Measurements from ENCODE around the gene SKIL. TPM values are rescaled to one million over a fixed set of nuclear protein-coding genes. Genes with fewer than 3 reads are reported as not detected.

Gene SKIL
- total RNA-seq, 3 donors from 2014 or later: 19.3 to 23.4 (median 20.0) TPM

DNA sequence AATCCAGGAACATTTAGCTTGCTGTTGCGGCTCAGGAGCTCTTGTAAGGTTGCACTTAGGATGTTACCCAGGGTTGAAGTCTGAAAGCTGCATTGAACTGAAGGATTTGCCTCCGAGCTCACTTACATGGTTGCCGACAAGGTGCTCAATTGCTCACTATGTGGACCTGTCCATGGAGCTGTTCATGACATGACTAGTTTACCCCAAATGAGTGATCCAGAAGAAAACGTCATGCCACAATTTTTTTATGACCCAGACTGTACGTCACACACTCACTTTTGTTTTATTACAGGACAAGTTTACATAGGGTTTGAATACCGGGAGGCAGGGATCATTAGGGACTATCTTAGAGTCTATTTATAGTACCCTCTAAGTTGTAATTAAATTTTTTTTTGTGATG is 40.2 kb downstream of the SKIL start:
- no peak overlapping the region for H3K4me3 Mint-ChIP-seq
- H3K36me3 Mint-ChIP-seq (ENCODE audit: insufficient read depth): peaks cover 2% of the 10 kb centered on the region
- ATAC-seq (no peak), DNase-seq (no peak)
- H3K9me3 Mint-ChIP-seq: no peaks in the 10 kb centered on the region
- no peaks in the 10 kb centered on the region for H3K27me3 Mint-ChIP-seq (ENCODE audit: low read depth)
- H3K4me1 Mint-ChIP-seq (ENCODE audit: low read depth): no peaks in the 10 kb centered on the region

DNA sequence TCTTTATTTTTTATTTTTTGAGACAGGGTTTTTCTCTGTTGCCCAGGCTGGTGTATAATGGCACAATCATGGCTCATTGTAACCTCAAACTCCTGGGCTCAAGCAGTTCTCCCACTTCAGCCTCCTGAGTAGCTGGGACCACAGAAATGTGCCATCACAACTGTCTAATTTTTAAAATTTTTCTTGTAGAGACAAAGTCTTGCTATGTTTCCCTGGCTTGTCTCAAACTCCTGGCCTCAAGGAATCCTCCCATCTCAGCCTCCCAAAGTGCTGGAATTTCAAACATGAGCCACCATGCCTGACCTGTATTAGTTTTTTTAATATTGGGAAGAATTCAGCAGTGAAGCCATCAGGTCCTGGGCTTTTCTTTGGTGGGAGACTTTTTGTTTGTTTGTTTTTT is 47.6 kb downstream of the SKIL start:
- DNase-seq (no peak), ATAC-seq (no peak)
- H3K36me3 Mint-ChIP-seq (ENCODE audit: insufficient read depth): no peaks in the 10 kb centered on the region

DNA sequence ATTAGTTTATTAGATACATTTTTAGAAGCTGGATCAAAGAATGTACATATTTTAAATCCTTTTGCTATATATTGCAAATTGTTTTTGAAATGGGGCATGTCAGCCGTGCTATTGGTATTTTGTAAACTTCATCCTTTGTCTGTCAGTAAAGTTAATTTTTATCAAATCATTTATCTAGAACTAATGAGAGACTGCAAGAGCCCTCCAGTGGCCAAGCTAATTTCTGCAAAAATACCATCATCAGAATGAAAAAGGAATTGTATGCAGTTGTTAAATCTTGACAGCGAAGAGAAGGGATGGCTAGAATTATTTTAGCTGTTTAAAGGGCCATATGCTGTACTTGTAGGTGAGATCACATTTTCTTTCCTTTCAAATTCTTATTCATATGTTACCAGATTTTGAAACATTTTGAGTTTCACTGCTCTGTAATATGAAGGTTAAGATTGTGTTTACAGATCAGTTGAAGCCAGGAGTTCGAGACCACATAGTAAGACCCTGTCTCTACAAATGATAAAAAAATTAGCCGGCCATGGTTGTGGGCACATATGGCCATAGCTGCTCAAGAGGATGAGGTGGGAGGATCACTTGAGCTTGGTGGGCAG is 53.0 kb downstream of the SKIL start:
- no peak for ATAC-seq
- Mint-ChIP-seq H3K9me3 (no peaks in the 10 kb centered on the region), H3K36me3 (ENCODE audit: insufficient read depth) (no peaks in the 10 kb centered on the region), H3K4me1 (ENCODE audit: low read depth) (no peaks in the 10 kb centered on the region), H3K27me3 (ENCODE audit: low read depth) (no peaks in the 10 kb centered on the region), H3K4me3 (no peak overlapping the region)
- no peak for DNase-seq

More for the DNA sequence above, 47.6 kb downstream of the SKIL start:
- no peaks in the 10 kb centered on the region for H3K4me1 Mint-ChIP-seq (ENCODE audit: low read depth)
- H3K4me3 Mint-ChIP-seq: no peak overlapping the region
- no peaks in the 10 kb centered on the region for H3K9me3 Mint-ChIP-seq
- no peaks in the 10 kb centered on the region for H3K27me3 Mint-ChIP-seq (ENCODE audit: low read depth)

DNA sequence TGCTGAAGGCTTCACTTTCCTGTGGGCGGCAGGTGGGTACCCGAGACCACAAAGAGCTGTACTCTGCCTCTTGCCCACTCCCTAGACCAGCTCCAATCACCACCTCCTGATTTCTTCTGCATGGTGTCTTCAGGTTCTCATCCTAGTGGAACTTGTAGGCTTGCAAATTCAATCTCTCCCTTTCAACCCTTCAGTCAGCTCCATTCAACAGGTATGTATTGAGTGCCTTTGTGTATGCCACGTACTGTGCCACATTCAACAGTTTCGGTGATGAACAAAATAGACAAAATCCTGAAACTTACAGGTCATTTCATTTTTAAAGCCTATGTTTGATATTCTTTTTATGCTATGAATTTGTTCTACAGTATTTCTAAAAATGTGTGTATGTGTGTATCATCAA is 55.8 kb downstream of the SKIL start:
- Mint-ChIP-seq H3K9me3 (no peaks in the 10 kb centered on the region), H3K4me1 (ENCODE audit: low read depth) (peaks cover 4% of the 10 kb centered on the region), H3K4me3 (no peak overlapping the region), H3K27me3 (ENCODE audit: low read depth) (peaks cover 15% of the 10 kb centered on the region), H3K36me3 (ENCODE audit: insufficient read depth) (no peaks in the 10 kb centered on the region)
- ATAC-seq (no peak), DNase-seq (no peak)

DNA sequence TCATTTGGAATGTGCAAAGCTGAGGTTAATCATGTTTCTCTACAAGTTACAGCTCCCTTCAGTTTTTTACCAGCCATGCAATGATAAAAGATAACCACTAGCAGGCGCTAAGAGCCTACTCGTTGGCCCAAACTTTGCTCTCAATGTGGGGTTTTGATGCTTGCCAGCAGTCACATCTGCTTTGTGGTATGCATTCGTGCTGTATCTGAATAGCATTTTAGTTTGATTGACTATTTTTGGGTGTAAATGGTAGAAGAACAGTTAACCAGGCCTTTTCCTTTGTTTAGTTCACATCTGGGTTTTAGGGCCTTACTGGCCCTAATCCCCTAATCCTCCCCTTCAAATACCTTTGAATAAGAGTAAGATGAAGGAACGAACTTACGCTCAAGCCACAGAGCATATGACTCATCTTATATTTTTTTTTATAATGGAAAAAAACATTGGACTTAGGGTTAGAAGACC is 56.7 kb downstream of the SKIL start:
- peaks cover 20% of the 10 kb centered on the region for H3K27me3 Mint-ChIP-seq (ENCODE audit: low read depth)
- ATAC-seq: peak; percentile 50 to 56
- no peak overlapping the region for H3K4me3 Mint-ChIP-seq
- peak; percentile 14 for DNase-seq
- no peaks in the 10 kb centered on the region for H3K36me3 Mint-ChIP-seq (ENCODE audit: insufficient read depth)
- no peaks in the 10 kb centered on the region for H3K9me3 Mint-ChIP-seq
- peaks cover 10% of the 10 kb centered on the region for H3K4me1 Mint-ChIP-seq (ENCODE audit: low read depth)

DNA sequence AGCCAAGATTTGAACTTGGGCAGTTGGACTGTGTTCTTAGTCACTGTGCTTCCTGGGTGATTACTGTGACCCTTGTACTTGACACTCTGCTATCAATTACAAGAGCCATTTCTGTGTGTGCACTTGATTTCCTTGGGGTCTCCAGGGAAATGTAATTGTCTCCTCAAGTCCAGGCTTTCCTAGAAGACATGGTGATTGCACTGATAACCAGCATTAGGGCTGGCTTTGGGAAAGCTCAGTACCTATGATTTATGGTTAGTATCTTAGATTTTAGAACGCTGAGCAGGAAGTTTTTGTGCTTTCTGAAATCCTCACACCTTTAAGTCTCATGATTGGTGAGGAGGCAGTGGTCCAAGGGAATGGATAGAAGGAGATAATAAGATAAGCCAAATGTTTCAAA is 59.6 kb downstream of the SKIL start:
- H3K27me3 Mint-ChIP-seq (ENCODE audit: low read depth): peaks cover 45% of the 10 kb centered on the region
- no peak overlapping the region for H3K4me3 Mint-ChIP-seq
- no peak for ATAC-seq
- DNase-seq: no peak
- H3K9me3 Mint-ChIP-seq: no peaks in the 10 kb centered on the region
- H3K4me1 Mint-ChIP-seq (ENCODE audit: low read depth): peaks cover 19% of the 10 kb centered on the region
- H3K36me3 Mint-ChIP-seq (ENCODE audit: insufficient read depth): no peaks in the 10 kb centered on the region

DNA sequence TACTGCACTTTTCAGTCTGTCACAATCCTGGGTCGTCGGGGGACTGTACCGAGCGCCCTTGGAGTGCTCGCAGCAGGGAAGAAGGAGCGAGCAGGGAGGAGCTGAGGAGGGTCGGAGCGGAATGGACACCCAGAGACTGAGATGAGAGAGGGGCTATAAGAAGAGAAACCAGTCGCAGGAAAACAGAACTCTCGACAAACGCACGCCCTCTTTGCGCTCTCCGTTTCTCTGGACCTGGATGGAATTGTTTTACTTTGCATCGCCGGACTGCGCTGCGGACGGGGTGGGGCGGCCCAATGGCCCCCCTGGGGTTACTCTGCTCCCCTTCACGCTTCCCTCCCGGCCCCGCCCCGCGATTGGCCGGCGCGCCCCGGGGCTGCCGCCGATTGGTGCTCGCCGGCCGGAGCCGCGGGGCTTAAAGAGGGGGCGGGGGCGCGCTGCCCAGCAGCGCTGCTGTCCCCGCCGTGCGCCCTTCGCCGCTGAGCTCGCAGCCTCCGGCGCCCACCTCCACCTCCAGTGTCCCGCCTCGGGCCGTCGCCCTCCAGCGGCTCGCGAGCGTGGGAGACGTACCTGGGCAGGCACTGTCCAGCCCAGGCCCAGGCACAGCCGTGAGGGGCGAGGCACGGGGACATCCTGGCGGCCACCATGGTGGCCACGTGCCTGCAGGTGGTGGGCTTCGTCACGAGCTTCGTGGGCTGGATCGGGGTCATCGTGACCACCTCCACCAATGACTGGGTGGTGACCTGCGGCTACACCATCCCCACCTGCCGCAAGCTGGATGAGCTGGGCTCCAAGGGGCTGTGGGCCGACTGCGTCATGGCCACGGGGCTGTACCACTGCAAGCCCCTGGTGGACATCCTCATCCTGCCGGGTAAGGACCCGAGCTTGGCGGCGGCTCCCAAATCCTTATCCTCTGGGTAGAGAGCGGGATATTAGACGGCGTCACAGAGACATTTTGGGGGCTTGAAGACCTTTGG is 61.2 kb downstream of the SKIL start, which contains the start of gene CLDN11:
CLDN11 (plus strand) TSS at position 447 of the 977 bp plus-strand sequence; CDS start at position 646, 199 bp downstream.
- Mint-ChIP-seq H3K4me3 (peak within 1 kb of the TSS; percentile 81), H3K36me3 (ENCODE audit: insufficient read depth) (no peaks in the 10 kb centered on the region), H3K4me1 (ENCODE audit: low read depth) (peaks cover 19% of the 10 kb centered on the region), H3K27me3 (ENCODE audit: low read depth) (peaks cover 46% of the 10 kb centered on the region), H3K9me3 (no peaks in the 10 kb centered on the region)
- ATAC-seq (peak; percentile 30 to 44), DNase-seq (no peak)

DNA sequence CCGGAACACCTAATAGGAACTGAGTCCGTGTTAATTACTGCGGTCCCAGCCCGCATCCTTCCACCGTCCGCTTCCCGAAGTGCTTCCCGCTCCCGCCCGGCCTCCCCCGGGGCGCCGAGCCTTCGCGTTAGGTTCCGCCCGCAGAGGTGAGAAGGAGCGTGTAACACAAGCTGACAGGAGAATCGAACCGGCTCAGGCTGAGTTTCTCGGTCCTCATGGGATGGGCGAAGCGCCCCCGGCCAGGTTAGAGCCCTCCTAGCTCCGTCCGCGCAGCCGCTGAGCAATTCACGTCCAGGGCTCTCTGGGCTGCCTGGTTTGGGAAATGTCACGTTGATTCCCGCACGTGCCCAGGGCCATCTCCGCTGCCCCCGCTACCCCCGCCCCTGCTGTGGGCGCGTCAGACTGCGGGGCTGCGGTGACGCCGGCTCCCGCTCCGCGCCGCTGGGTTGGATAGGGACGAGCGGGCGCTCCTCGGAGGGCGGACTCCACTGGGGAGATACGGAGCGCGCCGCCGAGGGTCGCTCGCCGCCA is 62.1 kb downstream of the SKIL start:
- H3K4me3 Mint-ChIP-seq: peak overlapping the region; percentile 21
- H3K9me3 Mint-ChIP-seq: no peaks in the 10 kb centered on the region
- no peaks in the 10 kb centered on the region for H3K36me3 Mint-ChIP-seq (ENCODE audit: insufficient read depth)
- peaks cover 19% of the 10 kb centered on the region for H3K4me1 Mint-ChIP-seq (ENCODE audit: low read depth)
- ATAC-seq (peak; percentile 42), DNase-seq (no peak)
- peaks cover 46% of the 10 kb centered on the region for H3K27me3 Mint-ChIP-seq (ENCODE audit: low read depth)

DNA sequence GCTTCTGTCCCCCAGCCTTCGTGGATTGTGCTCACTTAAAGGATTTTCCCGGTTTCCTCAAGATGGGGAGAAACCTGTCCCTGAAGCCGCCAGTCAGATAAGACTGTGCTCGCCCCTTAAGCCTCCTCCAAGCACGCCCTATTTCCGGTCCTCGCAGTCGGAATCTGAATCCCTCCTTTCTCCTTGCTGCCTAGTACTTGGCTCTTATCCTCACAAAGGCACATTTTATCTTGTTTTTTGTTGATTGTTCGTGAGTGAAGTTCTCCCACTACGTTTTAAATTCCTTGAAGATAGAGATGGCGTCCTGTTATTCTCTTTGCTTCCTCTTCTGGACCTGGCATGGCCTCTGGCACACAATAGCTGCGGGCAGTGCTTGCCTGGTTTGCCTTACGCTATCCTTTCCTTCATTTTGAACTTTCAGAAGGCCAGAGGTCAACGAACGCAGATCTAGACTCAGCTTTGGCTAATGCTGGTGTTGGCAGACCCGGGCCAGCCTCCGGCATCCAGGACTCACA is 62.8 kb downstream of the SKIL start:
- ATAC-seq (no peak), DNase-seq (no peak)
- peaks cover 19% of the 10 kb centered on the region for H3K4me1 Mint-ChIP-seq (ENCODE audit: low read depth)
- no peaks in the 10 kb centered on the region for H3K9me3 Mint-ChIP-seq
- H3K4me3 Mint-ChIP-seq: peak overlapping the region; percentile 33
- no peaks in the 10 kb centered on the region for H3K36me3 Mint-ChIP-seq (ENCODE audit: insufficient read depth)
- peaks cover 46% of the 10 kb centered on the region for H3K27me3 Mint-ChIP-seq (ENCODE audit: low read depth)

DNA sequence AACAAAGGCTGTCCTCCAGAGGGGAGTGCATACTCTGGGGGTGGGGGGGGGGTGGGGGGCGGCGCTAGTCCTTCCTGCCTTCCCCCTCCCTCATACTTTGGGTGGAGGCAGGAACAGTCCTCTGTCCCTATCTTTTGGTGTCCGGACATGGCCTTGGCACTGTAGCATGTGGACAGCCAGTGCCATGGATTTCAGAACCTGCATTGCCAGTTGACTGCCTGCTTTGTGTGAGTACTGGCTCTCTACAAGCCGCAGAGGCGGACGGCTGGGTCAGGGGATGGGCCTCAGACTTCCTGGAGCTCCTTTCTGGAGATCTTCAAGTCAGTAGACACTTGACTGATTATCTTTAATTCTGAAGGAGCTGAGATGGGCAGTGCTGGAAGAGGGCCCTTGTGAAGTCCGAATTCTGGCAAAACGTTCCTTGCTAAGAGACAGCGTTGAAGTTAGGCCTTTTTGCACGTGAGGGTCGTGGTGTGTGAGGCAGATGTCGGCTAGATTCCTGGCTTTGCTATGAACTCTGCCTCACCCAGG is 63.7 kb downstream of the SKIL start:
- ATAC-seq: no peak
- no peaks in the 10 kb centered on the region for H3K9me3 Mint-ChIP-seq
- no peaks in the 10 kb centered on the region for H3K36me3 Mint-ChIP-seq (ENCODE audit: insufficient read depth)
- H3K4me1 Mint-ChIP-seq (ENCODE audit: low read depth): peaks cover 19% of the 10 kb centered on the region
- no peak overlapping the region for H3K4me3 Mint-ChIP-seq
- peaks cover 43% of the 10 kb centered on the region for H3K27me3 Mint-ChIP-seq (ENCODE audit: low read depth)
- DNase-seq: no peak

DNA sequence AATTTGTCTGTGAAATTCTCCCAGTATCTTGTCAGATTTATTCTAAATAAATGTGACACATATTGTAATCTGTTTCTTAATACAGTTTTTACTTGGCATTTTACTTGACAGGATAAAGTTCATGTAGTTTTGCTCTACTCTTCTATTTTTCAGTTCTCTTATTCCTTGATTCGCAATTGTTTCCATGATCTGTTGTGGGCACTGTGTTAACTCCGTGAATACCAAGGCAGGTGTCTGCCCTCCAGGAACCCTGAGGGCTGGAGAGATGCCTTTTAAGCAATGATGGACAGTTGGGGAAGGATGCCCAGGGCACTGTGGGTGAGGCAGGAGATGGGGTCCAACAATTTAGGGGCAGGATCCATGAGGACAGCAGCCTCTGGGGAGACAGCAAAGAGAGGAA is 64.2 kb downstream of the SKIL start:
- H3K36me3 Mint-ChIP-seq (ENCODE audit: insufficient read depth): no peaks in the 10 kb centered on the region
- H3K4me1 Mint-ChIP-seq (ENCODE audit: low read depth): peaks cover 19% of the 10 kb centered on the region
- no peaks in the 10 kb centered on the region for H3K9me3 Mint-ChIP-seq
- peaks cover 43% of the 10 kb centered on the region for H3K27me3 Mint-ChIP-seq (ENCODE audit: low read depth)
- DNase-seq: no peak
- H3K4me3 Mint-ChIP-seq: no peak overlapping the region
- no peak for ATAC-seq

DNA sequence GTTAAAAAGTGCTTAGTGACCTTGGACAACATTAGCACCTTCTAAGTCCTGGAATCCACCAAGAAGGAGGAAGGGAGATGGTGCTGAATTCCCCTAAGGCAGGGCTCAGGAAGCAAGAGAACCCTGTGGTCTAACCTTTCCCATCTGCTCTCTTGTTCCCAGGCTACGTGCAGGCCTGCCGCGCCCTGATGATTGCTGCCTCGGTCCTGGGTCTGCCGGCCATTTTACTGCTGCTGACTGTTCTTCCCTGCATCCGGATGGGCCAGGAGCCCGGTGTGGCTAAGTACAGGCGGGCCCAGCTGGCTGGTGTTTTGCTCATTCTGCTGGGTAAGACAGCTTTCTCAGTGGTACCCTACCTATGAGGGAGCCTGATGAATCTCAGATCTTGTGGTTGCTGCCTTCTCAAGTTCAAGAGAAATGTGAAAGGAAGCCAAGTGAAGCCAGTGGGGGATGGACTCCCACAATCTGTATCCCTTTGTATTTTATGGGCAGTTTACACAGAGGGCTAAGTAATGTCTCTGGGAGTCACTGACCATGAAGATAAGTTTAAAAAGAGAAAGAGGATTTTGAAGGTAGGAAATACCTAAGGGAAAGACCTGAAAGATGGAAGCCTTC is 65.6 kb downstream of the SKIL start:
- Mint-ChIP-seq H3K27me3 (ENCODE audit: low read depth) (peaks cover 32% of the 10 kb centered on the region), H3K36me3 (ENCODE audit: insufficient read depth) (no peaks in the 10 kb centered on the region), H3K4me1 (ENCODE audit: low read depth) (peaks cover 17% of the 10 kb centered on the region), H3K9me3 (no peaks in the 10 kb centered on the region), H3K4me3 (no peak overlapping the region)
- ATAC-seq: no peak
- DNase-seq: no peak

DNA sequence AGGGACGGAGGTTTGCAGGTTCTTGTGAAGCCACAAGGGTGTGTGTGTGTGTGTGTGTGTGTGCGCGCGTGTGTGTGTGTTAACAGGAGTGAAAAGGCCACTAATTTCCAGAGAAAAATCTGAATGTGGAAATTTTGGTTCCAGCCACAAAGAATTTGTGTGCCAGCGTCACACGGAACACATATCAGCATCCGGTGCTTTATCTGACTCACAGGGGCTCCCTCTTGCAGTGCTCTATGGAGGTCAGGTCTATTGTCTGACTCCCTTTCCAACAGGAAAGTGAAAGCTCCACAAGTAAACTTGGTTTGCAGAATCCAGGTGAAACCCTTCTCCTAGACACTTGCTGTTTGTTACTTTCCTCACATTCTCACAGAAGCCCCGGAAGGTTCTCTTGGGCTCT is 67.4 kb downstream of the SKIL start:
- no peak for DNase-seq
- no peaks in the 10 kb centered on the region for H3K9me3 Mint-ChIP-seq
- H3K36me3 Mint-ChIP-seq (ENCODE audit: insufficient read depth): no peaks in the 10 kb centered on the region
- no peak overlapping the region for H3K4me3 Mint-ChIP-seq
- H3K4me1 Mint-ChIP-seq (ENCODE audit: low read depth): peaks cover 23% of the 10 kb centered on the region
- ATAC-seq: no peak
- H3K27me3 Mint-ChIP-seq (ENCODE audit: low read depth): peaks cover 19% of the 10 kb centered on the region

All from activated T-cell treated with anti-CD3 and anti-CD28 coated beads, Interleukin-2, amount 50 U/mL, for 4 hours (primary cell).